Mesenteric fat pad (tissue), 1 donor: ENCODE results near the gene AVL9. TPM values are rescaled to one million over a fixed set of nuclear protein-coding genes. Genes with fewer than 3 reads are reported as not detected.

Experiments
- DNase-seq: peaks from one replicate; pipeline ENCODE4 v3.0.0-alpha.2; 2020; ENCODE audit warnings: low spot score
- total RNA-seq: library from RNA; stranded (reverse); fragmentation: NEBNext Ultra II Directional; extraction: Animal tissue kit (Norgen Biotek cat#: 25700); gene quantifications from one replicate; pipeline ENCODE4 v1.2.1, GENCODE V29; 2021
- donor health status: DM: yes; HTN: yes; CAD: no.

The AVL9 gene
- total RNA-seq, 1 donor from 2014 or later = 35.5 TPM

DNA sequence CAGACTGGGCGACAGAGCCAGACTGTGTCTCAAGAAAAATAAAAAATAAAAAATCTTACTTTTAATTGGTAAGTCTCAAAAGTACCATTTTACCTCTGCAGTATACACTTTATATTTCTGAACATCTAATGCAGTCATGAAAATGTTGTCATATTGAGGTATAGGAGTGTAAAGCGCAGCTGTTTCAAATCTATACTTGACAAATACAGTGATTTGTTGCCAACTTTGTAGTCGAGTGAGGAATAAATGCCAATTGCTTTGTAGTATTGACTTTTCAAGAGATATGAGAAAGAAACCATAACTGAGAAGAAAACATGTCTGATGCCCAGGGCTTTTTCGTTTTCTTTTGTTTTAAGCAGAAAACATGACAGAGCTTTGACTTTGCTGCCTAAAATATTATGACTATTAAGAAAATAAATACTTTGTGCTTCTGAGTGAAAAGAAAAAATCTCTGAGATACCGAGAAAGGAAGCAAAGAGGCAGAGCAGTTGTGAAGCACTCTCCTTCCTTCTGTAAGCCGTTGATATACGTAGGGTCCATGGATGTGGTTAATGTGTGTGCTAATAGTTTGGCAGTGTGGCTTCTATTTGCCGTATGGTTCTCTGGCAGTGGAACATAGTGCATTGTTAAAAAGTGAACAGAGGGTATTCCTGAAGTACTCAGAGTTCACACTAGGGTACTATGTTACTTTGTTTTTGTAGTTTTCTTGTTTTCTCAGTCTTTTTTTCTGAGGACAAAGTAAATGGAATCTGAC, 38.2 kb downstream of the AVL9 start:
- no peak for DNase-seq

DNA sequence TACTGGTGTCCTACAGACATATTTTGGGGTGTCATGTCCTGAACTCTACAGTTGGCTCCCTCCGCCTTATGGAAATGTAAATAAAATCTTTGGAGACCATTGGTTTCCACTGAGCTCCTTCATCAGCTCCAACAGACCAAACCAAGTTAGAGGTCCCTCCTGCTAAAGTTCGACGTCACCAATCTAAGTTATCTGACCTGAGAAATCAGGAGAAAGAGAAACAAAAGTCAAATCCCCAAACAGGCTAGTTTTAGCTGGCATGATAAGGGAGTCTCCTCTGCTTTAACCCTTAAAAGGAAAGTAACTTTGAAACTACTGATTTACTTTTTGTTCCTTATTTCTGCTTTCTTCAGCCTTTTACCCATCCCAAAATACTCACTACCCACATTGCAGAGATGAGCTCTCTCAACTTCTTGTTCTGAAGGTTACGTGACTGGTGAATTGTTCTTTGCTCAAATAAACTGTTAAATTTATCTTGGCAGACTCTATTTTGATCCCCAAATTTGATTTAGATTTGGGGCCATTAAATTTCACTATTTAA, 39.9 kb downstream of the AVL9 start:
- DNase-seq = no peak

DNA sequence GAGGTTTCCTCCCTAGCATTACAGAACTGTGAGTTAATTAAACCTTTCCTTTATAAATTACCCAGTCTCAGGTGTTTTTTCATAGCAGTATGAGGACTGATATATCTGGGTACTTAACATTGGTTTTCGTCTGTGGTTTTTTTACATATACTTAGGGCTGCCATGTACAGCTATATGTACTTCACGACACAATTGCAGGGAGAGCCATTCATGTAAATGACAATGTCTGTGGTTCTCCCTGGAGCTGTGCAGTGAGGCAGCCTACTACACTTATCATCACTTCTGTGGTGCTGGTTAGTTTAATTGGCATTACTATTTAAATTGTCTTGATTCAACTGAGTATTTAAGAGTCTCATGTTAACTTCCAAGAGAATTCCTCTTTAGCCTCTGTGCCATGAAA, 40.7 kb downstream of the AVL9 start:
- no peak for DNase-seq

DNA sequence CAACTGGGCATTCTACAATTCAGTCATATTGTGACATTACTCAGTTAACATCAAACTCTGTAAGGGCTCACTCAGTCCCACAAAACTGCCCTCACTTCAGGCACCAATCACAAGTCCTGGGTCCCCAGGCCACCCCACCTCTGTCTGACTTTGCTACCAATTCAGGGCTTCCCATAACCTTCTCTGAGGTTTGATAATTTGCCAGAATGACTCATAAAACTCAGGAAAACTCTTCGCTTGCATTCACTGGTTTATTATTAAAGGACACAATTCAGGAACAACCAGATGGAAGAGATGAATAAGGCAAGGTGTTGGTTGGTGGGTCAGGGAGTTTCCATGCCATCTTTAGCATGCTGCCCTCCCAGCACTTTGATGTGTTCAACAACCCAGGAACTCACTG, 41.3 kb downstream of the AVL9 start:
- no peak for DNase-seq

DNA sequence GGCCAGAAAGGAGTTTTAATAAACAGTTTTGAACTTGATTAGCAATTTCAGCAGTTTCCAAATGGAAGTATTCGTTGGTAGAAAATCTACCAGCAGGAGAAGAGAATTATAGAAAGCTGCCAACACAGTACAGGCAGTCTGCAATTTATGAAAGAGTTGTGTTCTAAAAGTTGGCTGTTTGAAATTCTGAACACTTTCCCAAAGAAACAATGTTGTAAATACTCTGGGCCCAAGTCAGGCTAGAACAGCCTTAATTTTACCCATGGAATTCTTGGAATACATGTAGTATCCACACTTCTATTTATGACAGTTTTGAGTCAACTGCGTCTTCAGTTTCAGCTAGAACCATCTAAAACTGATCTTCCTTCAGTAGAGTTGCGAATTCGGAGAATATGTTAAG, 42.5 kb downstream of the AVL9 start:
- DNase-seq = no peak

DNA sequence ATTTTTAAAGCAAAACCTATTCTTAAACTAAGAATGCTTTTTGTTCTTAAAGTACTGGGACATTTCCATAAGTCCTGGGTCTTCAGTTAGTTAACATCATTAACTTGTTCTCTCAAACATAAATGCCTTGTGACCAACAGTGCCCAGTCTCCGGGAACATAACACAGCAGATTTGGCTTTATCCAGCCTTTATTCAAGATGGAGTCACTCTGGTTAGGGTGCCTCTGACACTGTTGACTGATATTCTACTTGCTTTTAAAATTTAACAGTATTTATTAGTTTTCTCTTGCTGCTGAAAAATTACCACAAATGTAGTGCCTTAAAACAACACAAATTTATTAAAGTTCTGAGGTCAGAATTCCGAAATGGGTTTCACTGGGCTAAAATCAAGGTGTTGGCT, 44.1 kb downstream of the AVL9 start:
- no peak for DNase-seq

DNA sequence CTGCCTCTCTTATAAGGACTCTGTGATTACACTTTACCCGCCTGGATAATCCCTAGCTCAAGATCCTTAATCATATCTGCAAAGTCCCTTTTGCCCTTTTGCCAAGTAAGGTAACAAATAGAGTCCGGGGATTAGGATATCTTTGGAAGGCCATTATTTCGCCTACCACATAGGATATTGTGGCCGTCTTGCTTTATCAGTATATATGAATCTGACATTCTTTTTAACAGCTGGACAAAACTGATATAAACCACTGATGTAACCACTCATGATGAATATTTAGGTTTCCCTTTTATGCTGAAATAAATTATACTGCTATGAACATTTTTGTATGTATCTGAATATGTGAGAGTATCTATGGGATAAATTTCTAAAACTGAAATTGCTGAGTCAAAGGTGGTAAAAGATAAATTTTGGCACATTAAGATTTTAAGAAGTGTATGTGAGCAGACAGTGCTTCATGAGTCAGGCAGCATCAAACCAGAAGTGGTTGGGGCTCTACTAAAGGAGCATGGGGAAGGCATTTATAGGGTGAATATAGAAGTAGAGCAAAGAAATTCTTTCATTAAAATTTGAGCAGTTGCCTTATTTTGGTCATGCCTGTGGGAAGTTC, 44.7 kb downstream of the AVL9 start:
- no peak for DNase-seq

DNA sequence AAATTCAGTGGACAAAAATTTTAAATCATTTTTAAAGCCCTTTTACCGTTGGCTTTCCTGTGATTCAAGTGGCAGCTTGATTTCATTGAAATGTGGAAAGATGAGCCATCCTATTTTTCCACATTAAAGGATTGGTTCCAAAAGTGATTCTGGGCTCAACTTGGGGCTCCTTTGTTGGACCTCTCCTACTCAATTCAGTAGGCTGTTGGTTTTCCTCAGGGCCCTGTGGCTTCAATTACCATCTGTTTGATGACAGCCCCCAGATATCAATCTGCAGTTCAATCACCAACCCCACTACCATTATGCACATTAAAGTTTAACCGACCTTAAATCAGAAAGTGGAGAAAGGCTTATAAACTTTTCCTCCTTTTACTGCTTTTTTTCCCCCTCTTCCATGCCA, 47.3 kb downstream of the AVL9 start:
- no peak for DNase-seq

DNA sequence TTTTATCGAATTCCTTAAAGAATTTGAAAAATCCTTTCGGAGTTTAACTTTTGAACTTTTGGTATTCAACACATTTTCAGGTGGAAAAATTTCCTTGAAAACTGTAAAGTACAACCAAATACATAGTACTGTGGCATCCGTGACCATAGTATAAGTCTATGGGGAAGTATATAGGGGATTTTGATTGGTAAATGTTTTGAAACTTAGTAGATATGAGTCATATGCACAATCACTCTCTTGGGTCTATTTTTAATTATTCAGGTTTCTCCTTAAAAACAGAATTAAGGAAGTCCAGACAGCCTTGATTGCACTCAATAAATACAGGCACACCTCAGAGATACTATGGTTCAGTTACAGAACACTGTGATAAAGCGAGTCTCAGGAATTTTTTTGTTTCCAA, 64.2 kb downstream of the AVL9 start:
- no peak for DNase-seq

DNA sequence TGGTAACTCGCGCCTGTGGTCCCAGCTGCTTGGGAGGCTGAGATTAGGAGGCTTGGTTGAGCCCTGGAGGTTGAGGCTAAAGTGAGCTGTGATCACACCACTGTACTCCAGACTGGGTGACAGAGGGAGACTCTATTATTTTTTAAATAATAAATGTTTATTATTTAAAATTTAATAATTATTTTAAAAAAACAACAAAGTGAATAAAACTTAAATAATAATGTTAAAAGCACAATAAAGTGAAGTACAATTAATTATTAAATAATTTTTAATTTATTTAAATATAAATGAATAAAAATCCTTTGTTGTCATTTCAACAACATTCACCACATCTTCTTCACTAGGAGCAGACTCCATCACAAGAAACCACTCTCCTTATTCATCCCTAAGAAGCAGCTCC, 64.8 kb downstream of the AVL9 start:
- no peak for DNase-seq

DNA sequence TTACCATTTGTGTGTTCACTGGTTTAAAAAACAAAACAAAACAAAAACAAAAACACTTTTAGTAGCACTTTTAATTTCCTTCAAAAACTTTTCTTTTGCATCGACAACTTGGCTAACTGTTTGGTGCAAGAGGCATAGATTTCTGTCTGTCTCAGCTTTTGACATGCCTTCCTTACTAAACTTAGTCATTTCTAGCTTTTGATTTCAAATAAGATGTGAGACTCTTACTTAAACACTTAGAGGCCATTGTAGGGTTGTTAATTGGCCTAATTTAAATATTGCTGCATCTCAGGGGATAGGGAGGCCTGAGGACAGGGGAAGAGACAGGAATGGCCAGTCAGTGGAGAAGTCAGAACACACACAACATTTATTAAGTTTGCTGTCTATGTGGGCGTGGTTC, 66.3 kb downstream of the AVL9 start:
- DNase-seq = no peak

DNA sequence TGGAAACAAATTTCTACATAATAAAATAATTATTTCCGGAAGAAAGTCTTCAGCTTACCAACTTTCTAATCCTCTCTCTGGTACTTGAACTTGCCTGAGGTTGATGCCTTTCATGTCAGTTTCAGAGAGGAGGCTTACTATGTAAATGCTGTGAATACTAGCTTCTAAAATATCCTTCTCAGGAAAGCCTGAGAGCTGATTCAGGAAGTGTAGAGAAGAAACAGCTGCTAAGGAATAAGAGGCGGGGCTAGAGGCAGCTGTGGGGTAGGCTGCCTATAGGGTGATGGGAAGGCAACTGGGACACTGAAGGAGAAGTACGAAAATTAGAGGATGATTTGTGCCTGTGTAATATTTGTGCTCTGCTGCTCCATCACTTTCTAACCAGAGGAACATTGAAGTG, 69.3 kb downstream of the AVL9 start:
- no peak for DNase-seq

DNA sequence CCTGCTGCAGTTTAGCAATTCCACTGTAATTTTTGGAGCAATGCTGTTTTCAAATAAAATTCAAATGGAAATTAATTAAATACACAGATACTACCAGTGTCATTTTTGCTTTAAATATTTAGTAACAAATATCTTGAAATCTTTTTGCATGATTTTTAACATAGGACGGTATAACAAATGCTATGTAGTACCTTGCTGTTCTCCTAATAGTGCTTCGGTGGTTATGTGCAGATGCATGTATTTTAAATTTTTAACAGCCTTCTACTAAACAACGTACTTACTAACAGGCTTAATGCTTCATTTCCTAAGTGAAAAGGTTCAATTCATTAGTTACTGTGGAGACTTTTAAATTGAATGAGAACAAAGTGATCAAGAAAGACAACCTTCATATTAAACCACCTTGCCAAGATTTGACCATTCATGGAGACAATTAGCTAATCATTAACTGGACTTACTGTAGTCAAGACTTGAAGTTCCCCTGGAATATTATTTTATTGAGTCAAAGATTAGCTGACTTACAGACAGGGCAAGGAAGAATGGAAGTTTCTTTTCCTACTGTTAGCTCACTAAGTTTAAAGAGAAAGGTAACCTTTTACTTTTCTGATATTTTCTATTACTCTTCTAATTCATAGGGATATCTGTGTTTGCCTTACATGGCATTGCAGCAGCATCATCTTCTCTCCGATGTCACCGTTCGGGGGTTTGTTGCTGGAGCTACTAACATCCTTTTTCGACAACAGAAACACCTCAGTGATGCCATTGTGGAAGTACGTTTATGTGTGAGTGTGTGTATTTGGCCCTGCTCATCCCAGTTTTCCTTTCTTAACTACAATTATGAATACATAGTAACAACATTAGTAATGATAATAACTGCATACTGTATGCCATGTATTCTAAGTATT, 74.3 kb downstream of the AVL9 start:
- DNase-seq = no peak

DNA sequence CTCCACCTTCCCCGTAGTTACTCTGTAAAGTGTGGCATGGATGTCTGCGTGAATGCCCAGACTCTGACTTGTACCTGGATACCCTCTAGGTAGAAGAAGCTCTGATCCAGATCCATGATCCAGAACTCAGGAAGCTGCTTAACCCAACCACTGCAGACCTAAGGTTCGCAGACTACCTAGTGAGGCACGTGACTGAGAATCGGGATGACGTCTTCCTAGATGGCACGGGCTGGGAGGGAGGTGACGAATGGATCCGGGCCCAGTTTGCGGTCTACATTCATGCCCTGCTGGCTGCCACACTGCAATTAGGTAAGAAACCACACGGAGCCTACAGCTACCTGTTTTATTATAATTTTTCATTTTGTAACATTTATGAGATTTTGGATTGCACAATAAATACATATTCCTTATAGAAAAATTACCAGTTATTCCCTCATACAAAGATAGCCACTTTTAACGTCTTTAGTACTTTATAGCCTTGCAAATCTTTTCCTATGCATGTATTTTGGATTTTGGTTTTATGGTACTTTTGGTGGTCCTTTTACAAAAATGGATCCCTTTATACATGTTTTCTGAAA, 77.9 kb downstream of the AVL9 start:
- no peak for DNase-seq

DNA sequence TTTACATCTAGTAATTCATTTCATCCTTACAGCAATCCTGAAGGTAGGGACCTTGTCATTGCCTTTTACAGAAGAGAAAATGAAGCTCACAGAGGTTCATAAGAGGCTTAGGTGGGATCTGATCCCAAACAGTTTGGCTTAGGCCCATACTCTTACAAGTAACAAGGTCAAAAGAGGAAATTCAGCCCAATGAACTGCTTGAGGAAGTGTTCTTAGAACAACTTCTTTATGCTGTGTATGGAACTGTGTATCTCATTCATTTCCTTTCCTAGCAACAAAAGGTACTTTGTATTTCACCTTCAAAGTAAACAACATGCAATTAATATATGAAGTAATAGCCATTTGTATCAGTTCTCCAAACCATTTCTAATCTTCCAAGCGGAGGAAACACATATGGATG, 79.3 kb downstream of the AVL9 start:
- no peak for DNase-seq

DNA sequence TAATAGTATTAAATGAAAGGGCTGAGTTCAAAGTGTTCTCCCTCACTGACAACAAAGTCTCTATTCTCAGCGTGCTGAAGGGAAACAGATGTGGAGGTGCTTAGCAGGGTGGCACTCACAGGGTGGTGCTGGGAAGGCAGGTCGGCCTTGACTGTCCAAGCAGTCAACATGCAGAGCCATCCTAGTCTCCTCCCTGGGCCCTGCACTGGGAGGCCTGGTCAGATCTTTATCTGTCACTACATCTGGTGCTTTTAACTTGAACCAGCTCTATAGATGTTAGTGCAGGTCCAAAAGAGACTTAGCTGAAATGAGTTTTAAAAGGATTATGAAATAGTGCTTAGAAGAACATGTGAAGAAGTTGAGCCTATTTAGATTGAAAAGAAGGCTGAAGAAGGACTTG, 82.1 kb downstream of the AVL9 start:
- no peak for DNase-seq

DNA sequence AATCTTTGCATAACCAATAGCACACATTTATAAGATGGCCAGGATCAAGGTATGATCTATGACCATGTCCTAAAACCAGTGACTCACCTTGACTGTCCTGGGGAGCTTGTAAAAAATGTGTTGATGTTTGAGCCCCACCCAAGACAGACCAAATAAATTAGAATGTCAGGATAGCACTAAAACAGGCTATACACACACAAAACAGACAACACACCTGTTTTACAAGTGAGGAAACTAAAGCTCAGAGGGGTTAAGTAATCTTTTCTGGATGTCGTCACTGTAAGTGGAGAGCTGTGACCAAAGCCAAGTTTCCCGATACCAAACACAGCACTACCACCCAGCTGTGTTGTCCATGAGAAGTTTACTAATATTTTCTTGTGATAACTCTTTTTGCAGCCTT, 84.5 kb downstream of the AVL9 start:
- DNase-seq = no peak

DNA sequence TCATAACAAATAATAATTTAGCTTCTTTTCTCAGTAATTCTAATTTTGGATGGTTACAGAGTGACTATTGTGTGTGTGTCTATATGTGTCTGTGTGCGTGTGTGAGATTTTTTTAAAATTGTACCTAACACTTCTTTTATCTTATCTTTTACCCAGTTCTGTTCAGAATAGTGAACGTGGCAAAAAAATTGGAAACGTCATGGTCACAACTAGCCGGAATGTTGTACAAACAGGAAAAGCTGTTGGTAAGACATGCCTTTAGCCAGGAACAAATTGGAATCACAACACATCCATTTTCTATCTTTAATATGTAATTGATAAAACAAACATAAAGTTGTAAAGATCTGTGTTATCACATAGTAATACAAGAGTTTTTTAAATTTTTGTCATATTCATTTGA, 85.4 kb downstream of the AVL9 start:
- DNase-seq = no peak

DNA sequence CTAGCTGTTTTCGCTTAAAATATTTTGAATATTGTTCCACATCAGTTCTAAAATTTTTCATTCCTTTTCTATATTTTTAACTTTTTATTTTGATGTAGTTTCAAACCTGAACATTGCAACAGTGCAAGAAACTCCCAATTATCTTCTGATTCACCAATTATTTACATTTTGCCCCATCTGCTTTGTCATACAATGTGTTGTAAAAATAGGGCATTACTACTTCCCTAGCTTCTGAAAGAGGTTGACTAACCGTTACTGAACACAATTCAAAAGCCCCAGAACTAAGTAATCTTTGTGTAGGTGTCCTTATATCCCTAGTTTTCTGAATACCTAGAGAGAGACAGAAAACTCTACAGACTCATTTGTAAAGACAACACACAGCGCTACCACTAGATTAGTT, 86.7 kb downstream of the AVL9 start:
- no peak for DNase-seq

DNA sequence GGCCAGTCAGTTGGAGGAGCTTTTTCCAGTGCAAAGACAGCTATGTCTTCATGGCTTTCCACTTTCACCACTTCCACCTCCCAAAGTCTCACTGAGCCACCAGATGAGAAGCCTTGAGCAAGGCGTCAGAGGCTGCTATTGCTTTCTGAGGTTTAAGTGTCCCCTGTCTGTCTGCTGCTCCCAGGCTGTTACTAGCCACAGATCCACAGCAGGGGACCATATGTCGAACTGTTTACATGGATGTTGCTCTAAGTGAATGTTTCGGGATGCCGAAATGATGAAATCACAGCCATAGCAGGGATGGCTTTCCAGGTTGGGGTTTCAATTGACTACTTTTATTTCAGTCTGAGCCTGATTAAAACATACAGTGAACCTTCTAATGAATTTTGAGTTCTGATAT, 88.5 kb downstream of the AVL9 start:
- no peak for DNase-seq
